Astrocyte of the hippocampus (primary cell): ENCODE results near the gene IGLL5.

Source experiments
- DNase-seq: peaks from one replicate; pipeline ENCODE4 v3.0.0; 2011; ENCODE audit warnings: low read depth, low spot score

IGLL5 gene

DNA sequence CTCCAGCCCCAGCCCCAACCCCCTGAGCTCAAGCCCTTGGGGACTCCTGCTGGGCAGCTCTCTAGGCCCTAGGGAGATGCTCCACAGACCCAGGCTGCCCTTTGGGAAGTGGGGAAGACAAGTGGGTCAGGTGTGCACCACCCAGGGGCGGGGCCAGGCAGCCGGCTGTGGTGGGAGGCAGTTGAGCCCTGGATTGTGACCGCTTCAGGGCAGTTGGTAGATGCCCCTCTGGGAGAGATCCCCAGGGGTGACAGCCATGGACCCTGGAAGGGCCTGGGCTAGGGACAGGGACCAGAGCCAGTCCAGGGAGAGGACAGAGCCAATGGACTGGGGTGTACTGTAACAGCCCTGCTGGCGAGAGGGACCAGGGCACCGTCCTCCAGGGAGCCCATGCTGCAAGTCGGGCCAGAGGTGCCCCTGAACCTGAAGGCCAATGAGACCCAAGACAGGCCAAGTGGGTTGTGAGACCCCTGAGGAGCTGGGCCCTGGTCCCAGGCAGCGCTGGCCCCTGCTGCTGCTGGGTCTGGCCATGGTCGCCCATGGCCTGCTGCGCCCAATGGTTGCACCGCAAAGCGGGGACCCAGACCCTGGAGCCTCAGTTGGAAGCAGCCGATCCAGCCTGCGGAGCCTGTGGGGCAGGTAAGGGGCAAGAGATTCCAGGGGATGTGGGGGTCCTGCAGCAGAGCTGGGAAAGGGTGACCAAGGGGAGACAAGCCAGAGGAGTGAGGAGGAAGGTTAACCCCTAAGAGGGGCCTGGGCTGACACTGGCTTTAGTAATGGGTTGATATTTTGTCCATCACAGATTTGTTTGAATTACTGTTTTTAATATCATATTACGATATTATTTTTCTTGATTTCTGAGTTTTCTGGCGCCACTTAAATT, at the start of gene IGLL5:
TSS of gene IGLL5 (plus strand) at position 196 of the 883 bp plus-strand sequence. CDS start at position 434, 238 bp downstream.
- DNase-seq, result no peak

- no peak for DNase-seq
Measured at GRCh38 chr22:22838148-22838786, 49.3 kb upstream of the IGLL5 start.

- no peak for DNase-seq
Measured at GRCh38 chr22:22839570-22840314, 47.9 kb upstream of the IGLL5 start.

- no peak for DNase-seq
Measured at GRCh38 chr22:22840780-22841179, 46.8 kb upstream of the IGLL5 start.

DNA sequence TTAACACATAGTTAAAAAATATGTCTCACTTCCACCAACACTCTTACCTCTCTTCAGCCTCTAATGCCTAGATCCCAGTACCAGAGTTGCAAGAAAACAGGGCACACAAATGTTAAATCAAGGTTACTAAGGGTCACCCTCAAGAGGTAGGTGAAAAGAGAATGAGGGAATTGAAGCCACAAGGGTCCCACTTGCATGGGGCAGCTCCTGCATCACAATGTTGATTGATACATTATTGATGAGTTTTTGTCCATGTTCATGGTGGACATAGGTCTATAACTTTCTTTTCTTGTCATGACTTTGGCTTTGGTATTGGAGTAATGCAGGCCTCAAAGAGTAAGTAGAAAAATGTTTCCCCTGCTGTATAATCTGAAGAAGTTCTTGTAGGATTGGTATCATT, 46.0 kb upstream of the IGLL5 start:
- no peak for DNase-seq

- no peak for DNase-seq
Measured at GRCh38 chr22:22842085-22842484, 45.5 kb upstream of the IGLL5 start.

- no peak for DNase-seq
Measured at GRCh38 chr22:22843848-22844247, 43.8 kb upstream of the IGLL5 start.

- DNase-seq, result no peak
Measured at GRCh38 chr22:22847241-22847640, 40.4 kb upstream of the IGLL5 start.

DNA sequence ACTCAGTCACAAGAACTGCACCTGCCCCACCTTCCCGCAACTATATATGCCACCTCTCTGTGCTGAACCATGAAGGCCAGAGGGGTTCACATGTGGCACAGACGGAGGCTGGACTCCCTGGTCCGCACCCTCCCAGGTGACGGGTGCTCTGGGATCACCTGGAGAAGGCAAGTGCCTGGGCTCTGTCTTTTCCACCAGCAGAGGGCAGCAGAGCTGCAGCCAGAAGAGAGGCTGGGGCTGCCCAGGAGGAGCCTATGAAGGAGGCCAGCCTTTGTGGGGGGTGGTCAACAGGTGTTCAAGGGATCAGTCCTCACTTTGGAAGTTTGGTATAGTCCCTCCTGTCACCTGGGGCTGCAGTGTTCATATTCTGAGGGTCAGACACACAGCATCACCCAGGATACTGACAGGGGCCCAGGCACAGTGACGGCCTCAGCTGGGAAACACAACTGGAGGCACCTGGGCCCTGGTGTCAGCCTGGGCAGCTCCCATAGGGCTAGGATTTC, 39.2 kb upstream of the IGLL5 start:
- peak; percentile 70 for DNase-seq

GRCh38 chr22:22849640-22850610, 37.7 kb upstream of the IGLL5 start:
- DNase-seq, result no peak

DNA sequence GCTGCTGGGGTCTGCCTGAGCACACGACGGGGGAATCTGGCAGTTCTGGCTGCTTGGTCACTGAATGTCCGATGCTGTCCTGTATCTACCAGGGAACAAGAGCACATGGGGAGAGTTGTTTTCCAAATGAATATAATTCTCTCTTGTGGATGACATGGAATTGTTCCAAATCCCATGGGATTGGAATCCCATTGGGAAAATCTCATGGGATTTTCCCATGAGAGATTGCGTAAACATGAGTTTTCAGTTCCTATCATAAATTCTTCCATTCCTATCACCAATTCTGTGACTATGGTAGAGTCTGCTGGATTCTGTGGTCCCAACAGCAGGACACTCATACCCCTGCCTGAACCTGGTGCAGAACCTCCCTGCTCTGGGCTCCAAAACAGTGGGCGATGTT, 35.6 kb upstream of the IGLL5 start:
- DNase-seq, result no peak

DNA sequence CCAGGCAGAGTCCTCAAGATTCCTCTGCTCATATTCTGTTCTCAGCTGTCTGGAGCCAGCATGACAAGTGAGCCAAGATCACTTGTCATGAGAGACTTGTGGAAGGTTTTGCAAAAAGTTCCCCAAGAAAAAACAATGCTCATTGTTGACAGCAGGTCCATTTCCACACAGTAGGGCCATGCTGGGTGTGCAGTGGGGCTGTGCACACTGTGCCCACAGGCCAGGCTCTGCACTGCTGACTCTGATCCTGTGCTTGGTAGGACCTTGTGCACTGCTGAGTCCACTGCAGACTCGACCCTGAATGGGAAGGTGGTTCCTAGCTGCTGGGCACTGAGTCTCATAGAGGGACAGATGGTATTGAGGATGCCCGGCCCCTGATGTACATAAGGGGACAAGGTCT, 33.9 kb upstream of the IGLL5 start:
- no peak for DNase-seq

GRCh38 chr22:22854466-22854865, 33.1 kb upstream of the IGLL5 start:
- no peak for DNase-seq

DNA sequence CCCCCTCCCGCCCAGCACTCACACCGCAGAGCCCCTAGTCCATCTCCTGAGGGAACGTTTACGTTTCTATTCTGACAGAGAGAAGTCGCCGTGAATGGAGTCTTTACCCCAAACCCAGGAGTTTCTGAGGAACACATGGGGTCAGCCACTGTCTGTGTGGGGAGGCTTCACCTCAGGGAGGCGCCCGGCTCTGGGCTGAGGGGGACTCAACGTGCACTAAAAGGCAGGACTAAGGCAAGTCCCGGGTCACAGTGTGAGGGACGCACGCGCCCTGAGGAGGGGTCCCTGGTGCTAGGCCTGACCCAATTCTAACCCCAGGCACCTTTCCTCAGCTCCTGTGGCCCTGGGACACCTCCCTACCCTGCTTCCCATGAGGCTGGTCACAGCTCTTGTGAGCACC, 32.5 kb upstream of the IGLL5 start:
- DNase-seq, result no peak

DNA sequence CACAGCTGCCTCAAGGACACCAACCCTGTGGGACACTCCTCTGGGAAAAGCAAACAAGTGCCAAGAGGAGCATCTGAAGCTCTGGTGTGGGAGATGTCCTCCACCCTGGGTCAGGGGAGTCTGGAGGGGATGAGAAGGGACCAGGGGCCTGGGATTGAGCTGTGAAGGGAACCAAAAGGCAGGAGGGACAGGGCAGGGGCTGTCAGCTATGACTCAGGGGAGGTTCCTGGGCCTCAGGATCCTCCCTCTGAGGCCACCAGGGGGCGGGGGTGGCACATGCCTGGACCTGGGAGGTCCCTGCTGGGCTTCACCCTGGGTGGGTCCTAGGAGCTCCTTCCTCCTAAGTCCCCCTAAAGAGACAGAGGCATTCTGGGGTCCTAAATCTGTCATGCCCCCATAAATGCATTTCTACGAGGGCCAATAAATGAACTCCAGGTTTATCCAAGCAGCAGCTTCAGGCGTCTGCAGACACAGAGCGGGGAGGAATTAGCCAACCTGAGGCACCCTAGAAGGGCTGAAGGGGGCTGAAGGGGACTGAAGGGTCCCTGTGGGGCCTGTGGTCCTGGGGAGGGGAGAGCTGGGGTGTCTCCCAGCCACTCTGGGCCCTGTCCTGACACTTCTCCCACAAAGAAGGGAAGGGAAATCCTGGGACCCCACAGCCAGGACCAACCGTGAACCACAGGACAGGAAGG, 31.9 kb upstream of the IGLL5 start:
- DNase-seq, result peak; percentile 9

DNA sequence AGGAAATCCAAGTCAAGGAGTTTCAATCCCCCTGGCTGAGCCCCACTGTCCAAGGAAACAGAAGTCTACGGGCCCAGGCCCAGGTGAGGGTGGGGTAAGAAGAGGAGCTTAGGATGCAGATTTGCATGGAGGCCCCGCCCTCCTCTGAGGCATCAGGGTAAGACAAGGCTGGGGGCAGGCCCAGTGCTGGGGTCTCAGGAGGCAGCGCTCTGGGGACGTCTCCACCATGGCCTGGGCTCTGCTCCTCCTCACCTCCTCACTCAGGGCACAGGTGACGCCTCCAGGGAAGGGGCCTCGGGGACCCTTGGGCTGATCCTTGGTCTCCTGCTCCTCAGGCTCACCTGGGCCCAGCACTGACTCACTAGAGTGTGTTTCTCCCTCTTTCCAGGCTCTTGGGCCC, 31.3 kb upstream of the IGLL5 start:
- DNase-seq, result no peak

DNA sequence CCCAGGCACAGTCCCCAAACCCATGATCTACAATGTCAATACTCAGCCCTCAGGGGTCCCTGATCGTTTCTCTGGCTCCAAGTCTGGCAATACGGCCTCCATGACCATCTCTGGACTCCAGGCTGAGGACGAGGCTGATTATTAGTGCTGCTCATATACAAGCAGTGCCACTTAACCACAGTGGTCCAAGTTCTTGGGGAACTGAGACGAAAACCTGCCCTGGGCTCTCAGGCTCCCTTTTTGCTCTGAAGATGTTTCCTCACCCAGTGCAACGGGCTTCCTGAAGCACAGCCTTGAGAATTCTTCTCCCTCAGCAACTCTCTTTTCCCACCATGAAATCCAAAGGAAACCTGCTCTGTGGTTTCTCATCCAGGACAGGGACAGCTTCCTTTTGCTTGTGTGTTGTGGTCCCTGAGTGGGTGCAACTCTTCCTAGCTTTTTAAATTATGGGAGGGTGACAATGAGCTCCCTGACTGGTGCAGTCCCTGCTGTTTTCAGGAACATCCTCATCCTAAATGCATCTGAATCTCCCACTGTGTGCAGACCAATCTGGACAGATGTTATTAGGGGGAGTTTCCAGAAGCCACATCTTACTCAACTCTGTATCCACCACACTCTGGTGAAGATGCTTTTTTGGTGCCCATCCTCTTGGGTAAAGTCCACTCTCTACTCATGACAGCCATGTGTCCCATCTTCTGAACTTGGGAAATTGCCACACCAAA, 30.6 kb upstream of the IGLL5 start:
- DNase-seq, result no peak

DNA sequence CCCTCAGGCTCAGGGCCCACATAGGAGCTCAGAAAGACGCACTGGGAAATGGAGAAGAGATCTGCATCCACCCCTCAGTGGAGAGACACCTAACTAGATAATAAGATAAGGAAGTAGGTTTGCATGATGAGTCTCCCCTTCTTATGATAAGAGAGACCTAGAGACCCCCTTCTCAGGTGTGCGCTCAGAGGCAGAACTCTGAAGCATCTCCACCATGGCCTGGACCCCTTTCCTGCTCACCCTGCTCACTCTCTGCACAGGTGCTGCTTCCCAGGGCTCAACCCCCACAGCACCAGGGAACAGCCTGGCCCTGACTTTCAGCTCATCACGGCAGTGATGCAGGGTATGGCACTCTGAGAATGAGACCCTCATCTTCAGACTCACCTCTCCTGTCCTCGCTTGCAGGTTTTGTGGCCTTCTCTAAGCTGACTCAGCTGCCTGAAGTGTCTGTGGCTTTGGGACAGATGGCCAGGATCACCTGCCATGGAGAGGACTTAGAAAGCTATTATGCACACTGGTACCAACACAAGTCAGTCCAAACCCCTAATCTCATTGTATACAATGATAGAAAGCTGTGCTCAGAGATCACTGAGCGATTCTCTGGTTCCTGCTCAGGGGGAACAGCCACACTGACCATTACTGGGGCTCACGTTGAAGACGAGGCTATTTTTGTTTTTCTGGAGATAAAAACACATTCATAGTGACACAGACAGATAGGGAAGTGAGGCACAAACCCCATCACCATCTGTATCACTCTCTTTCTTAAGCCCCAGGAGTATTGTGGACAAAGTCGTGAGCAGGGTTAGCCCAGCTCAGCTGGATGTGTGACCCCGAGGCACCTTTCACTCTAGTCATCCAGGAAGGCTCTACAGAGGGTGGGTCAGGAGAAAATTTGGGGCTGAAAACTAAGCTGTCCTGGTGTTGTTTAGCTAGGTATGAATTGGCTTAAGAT, 29.7 kb upstream of the IGLL5 start:
- no peak for DNase-seq

GRCh38 chr22:22858559-22858937, 29.1 kb upstream of the IGLL5 start:
- DNase-seq, result no peak
